Measurements from ENCODE around the gene LARGE1. TPM values are rescaled to one million over a fixed set of nuclear protein-coding genes. Genes with fewer than 3 reads are reported as not detected.

LARGE1 gene
- total and polyA plus RNA-seq, 2 of the 8 experiments (the other 6 are each of a cell fraction or from before 2014, with no cell fraction given): 43.7 to 83.0 TPM

- TF ChIP-seq RAD21 (IDR thresholded peaks at IDR 0.05 in 1 of 2, conservative IDR thresholded peaks at IDR 0.05 in 1 of 2; ENCODE audit: low read depth in 2 of 2, low read length in 2 of 2) (no peak), SIRT6 (IDR thresholded peaks at IDR 0.05; ENCODE audit: low read length) (no peak), TCF12 (IDR thresholded peaks at IDR 0.05; ENCODE audit: low read depth, low read length) (no peak)
- TF ChIP-seq, protein P1, sequence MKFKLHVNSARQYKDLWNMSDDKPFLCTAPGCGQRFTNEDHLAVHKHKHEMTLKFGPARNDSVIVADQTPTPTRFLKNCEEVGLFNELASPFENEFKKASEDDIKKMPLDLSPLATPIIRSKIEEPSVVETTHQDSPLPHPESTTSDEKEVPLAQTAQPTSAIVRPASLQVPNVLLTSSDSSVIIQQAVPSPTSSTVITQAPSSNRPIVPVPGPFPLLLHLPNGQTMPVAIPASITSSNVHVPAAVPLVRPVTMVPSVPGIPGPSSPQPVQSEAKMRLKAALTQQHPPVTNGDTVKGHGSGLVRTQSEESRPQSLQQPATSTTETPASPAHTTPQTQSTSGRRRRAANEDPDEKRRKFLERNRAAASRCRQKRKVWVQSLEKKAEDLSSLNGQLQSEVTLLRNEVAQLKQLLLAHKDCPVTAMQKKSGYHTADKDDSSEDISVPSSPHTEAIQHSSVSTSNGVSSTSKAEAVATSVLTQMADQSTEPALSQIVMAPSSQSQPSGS (IDR thresholded peaks at IDR 0.05; ENCODE audit: low read length): no peak
Measured at GRCh38 chr22:33504941-33505625, 415.2 kb downstream of the LARGE1 start (continued).
